DOHH2 (cell line): Measurements from ENCODE around the gene SPOCK2.

ENCODE experiments used
- H3F3A ChIP-seq: fragments of 200-600 bp; sonication (generic), shearing (Covaris generic); 2 replicates; pipeline ENCODE4 v1.6.0; 2016; ENCODE audit warnings: antibody characterized with exemption, mild to moderate bottlenecking; ENCODE audit not compliant: control insufficient read depth, insufficient read depth
- H3K27ac ChIP-seq: fragments of 200-600 bp; sonication (generic); 2 replicates; pipeline ENCODE4 v1.5.1; 2014; ENCODE audit warnings: low read depth, mild to moderate bottlenecking, low read length, moderate library complexity
- H3K27me3 ChIP-seq: fragments of 200-600 bp; sonication (generic); 2 replicates; pipeline ENCODE4 v1.6.1; 2014; ENCODE audit warnings: mild to moderate bottlenecking, low read length, mixed read lengths; ENCODE audit not compliant: control insufficient read depth
- H3K36me3 ChIP-seq: fragments of 200-600 bp; sonication (generic); 2 replicates; pipeline ENCODE4 v1.6.1; 2014; ENCODE audit warnings: mild to moderate bottlenecking, low read length, moderate library complexity, mixed read lengths; ENCODE audit not compliant: control insufficient read depth
- H3K4me1 ChIP-seq: fragments of 200-600 bp; sonication (generic); 2 replicates; pipeline ENCODE4 v1.6.1; 2014; ENCODE audit warnings: mild to moderate bottlenecking, low read length, mixed read lengths; ENCODE audit not compliant: control insufficient read depth
- H3K4me2 ChIP-seq: fragments of 200-600 bp; sonication (generic); 2 replicates; pipeline ENCODE4 v1.6.0; 2014; ENCODE audit warnings: mild to moderate bottlenecking, low read length, moderate library complexity
- H3K4me3 ChIP-seq: fragments of 200-600 bp; sonication (generic); 2 replicates; pipeline ENCODE4 v1.5.1; 2014; ENCODE audit warnings: mild to moderate bottlenecking, low read length, mixed read lengths
- H3K79me2 ChIP-seq: fragments of 200-600 bp; sonication (generic); 2 replicates; pipeline ENCODE4 v1.6.1; 2014; ENCODE audit warnings: mild to moderate bottlenecking, low read length, mixed read lengths; ENCODE audit not compliant: control insufficient read depth
- H3K9me2 ChIP-seq: fragments of 200-600 bp; sonication (generic); replicated peaks from 2 replicates; pipeline ENCODE4 v1.6.1; 2014; ENCODE audit warnings: mild to moderate bottlenecking, low read length, mixed read lengths; ENCODE audit not compliant: control insufficient read depth
- H3K9me3 ChIP-seq: fragments of 200-600 bp; sonication (generic); 2 replicates; pipeline ENCODE4 v1.6.1; 2014; ENCODE audit warnings: antibody characterized with exemption, low read length, mixed read lengths; ENCODE audit not compliant: control insufficient read depth, insufficient read depth
- H4K20me1 ChIP-seq: fragments of 200-600 bp; sonication (generic); 2 replicates; pipeline ENCODE4 v1.6.0; 2014; ENCODE audit warnings: low read depth, mild to moderate bottlenecking, antibody characterized with exemption, low read length, moderate library complexity; ENCODE audit not compliant: control insufficient read depth, insufficient read depth
- CTCF ChIP-seq: fragments of 200-600 bp; sonication (generic); IDR thresholded peaks from one replicate; pipeline ENCODE4 v1.5.1; 2014; ENCODE audit warnings: antibody characterized with exemption, mild to moderate bottlenecking, low read depth, low read length; ENCODE audit not compliant: poor library complexity, severe bottlenecking
- EZH2phosphoT487 ChIP-seq: fragments of 200-600 bp; sonication (generic); IDR thresholded peaks from 2 replicates; pipeline ENCODE4 v1.6.1; 2017; ENCODE audit warnings: borderline replicate concordance, mild to moderate bottlenecking, antibody characterized with exemption, low read length, moderate library complexity, mixed read lengths

SPOCK2 gene

GRCh38 chr10:72073708-72074573 is 14.4 kb downstream of the SPOCK2 start:
- H4K20me1 ChIP-seq = no peaks in the 10 kb centered on the region
- TF ChIP-seq EZH2phosphoT487 = no peak
- no peak for TF ChIP-seq CTCF
- H3K79me2 ChIP-seq = no peaks in the 10 kb centered on the region
- H3K36me3 ChIP-seq = no peaks in the 10 kb centered on the region
- H3K27me3 ChIP-seq = no peaks in the 10 kb centered on the region; the same call in none of the 2 replicates
- no peaks in the 10 kb centered on the region for H3K9me2 ChIP-seq
- no peak overlapping the region for H3K4me3 ChIP-seq
- H3K9me3 ChIP-seq = no peaks in the 10 kb centered on the region
- no peak overlapping the region for H3K27ac ChIP-seq
- no peaks in the 10 kb centered on the region for H3F3A ChIP-seq
- H3K4me1 ChIP-seq = peaks cover 12% of the 10 kb centered on the region
- H3K4me2 ChIP-seq = no peak overlapping the region

- no peaks in the 10 kb centered on the region for H3K79me2 ChIP-seq
- peaks cover 8% of the 10 kb centered on the region; the same call in 1 of the 2 replicates for H3K4me1 ChIP-seq
- H3K4me2 ChIP-seq = no peak overlapping the region
- no peaks in the 10 kb centered on the region for H3F3A ChIP-seq
- no peak overlapping the region for H3K4me3 ChIP-seq
- H3K9me3 ChIP-seq = no peaks in the 10 kb centered on the region
- TF ChIP-seq EZH2phosphoT487 (no peak), CTCF (no peak)
- H3K9me2 ChIP-seq = no peaks in the 10 kb centered on the region
- H4K20me1 ChIP-seq = no peaks in the 10 kb centered on the region
- no peak overlapping the region for H3K27ac ChIP-seq
- no peaks in the 10 kb centered on the region; the same call in none of the 2 replicates for H3K27me3 ChIP-seq
- H3K36me3 ChIP-seq = no peaks in the 10 kb centered on the region
Observed at GRCh38 chr10:72072639-72073038, 15.7 kb downstream of the SPOCK2 start.

GRCh38 chr10:72072046-72072445 is 16.3 kb downstream of the SPOCK2 start:
- Histone ChIP-seq H3K4me3 (no peak overlapping the region), H3K27ac (no peak overlapping the region), H3K4me1 (peaks cover 8% of the 10 kb centered on the region; the same call in 1 of the 2 replicates), H3K36me3 (no peaks in the 10 kb centered on the region), H3K27me3 (no peaks in the 10 kb centered on the region; the same call in none of the 2 replicates), H3K79me2 (no peaks in the 10 kb centered on the region), H3F3A (no peaks in the 10 kb centered on the region), H3K9me3 (no peaks in the 10 kb centered on the region), H3K4me2 (no peak overlapping the region), H3K9me2 (no peaks in the 10 kb centered on the region), H4K20me1 (no peaks in the 10 kb centered on the region)
- no peak for TF ChIP-seq CTCF
- TF ChIP-seq EZH2phosphoT487 = no peak
